ENCODE data around the gene WASHC4. TPM values are rescaled to one million over a fixed set of nuclear protein-coding genes. Genes with fewer than 3 reads are reported as not detected.

WASHC4 gene
- total and polyA plus RNA-seq, 9 donors: 23.5 to 43.5 (median 29.1) TPM

DNA sequence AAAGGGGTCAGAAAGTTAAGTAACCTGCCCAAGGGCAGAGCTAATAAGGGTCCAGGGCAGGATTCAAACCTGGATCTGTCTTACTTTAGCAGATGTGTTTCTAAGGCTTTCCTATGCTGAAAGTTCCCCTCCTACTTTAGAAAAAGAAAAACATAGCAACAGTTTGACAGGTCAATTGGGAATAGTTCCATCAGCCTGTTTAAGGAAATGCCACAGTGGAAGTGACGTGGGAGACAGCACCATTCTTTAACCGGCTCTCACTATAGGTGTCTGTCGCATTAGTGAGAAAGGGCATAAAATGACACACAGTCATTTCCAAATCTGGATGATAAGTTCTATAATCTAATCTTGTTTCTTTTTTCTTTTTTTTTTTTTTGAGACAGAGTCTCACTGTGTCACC, 30.6 kb upstream of the WASHC4 start:
- no CpG with 5 or more reads among the region's 3 CpGs for WGBS (ENCODE audit: insufficient coverage)

DNA sequence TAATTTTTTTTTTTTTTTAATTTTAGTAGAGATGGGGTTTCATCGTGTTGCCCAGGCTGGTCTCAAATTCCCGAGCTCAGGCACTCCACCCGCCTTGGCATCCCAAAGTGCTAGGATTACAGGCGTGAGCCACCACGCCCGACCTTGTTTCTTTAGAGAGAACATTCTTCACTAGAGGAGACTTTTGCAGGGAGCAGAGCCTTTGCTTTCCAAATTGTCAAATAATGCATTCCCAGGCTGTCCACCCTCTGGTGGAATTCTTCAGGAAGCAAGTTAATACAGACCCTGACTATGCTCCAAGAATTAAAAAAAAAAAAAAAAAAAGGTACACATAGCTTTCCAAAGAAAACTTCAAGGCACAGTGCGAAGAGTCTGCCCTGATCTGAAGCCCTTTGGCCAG, 30.1 kb upstream of the WASHC4 start:
- Histone ChIP-seq H3K4me1 (ENCODE audit: control insufficient read depth, insufficient read depth, low read length) (no peaks in the 10 kb centered on the region), H3K27me3 (ENCODE audit: control insufficient read depth, insufficient read depth, low read length) (no peaks in the 10 kb centered on the region), H3K4me3 (ENCODE audit: low read length) (no peak overlapping the region), H3K36me3 (ENCODE audit: control insufficient read depth, insufficient read depth, low read length) (no peaks in the 10 kb centered on the region), H3K9me3 (replicated peaks; ENCODE audit: control insufficient read depth, low read depth, low read length) (no peaks in the 10 kb centered on the region), H3K27ac (ENCODE audit: low read length) (no peak overlapping the region)
- WGBS (ENCODE audit: insufficient coverage): 88% methylated on average over 3 of the region's 7 CpGs
- peak; percentile 17 for DNase-seq

More for the DNA sequence above, 30.6 kb upstream of the WASHC4 start:
- DNase-seq: no peak
- Histone ChIP-seq H3K4me1 (ENCODE audit: control insufficient read depth, insufficient read depth, low read length) (no peaks in the 10 kb centered on the region), H3K27me3 (ENCODE audit: control insufficient read depth, insufficient read depth, low read length) (no peaks in the 10 kb centered on the region), H3K4me3 (ENCODE audit: low read length) (no peak overlapping the region), H3K36me3 (ENCODE audit: control insufficient read depth, insufficient read depth, low read length) (no peaks in the 10 kb centered on the region), H3K9me3 (replicated peaks; ENCODE audit: control insufficient read depth, low read depth, low read length) (no peaks in the 10 kb centered on the region), H3K27ac (ENCODE audit: low read length) (no peak overlapping the region)

DNA sequence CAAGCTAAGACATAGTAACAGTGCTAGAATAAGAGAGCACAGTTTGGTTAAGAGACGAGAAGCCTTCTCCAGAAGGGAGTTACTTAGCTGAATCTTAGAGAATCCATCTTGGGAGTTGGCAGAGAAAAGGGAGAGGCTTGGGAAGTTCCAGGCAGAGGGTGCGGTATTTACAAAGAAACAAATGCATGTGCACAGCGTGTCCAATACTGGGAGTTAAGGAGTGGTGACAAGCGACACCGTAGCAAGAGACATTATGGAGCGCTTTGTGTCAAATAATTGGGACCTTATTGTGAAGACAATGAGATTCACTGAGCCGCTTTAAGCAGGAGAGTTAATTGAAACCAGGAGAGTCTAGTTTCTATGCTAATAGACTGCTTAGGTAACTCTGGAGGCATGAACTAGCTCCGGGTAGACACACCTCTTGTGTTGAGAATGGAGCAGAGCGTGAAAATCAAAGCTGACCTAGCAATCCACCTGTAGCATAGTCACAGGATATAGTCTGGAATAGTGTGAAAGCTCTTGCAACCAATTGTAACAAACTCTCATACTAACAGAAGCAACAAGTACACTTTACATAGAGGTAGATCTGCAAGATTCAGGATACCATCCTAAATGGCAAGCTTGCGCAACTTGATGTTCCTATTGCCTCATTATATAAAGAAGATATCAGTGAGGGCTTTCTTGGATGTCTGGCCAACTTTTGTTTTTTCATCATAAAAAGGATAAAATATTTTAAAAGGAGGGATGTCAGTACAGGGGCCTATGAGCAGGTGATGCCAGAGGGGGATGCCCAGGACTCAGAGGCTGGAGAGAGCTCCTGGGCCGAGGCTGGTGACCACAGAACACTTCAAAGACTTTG, 28.6 kb upstream of the WASHC4 start:
- H3K27ac ChIP-seq (ENCODE audit: low read length): no peak overlapping the region
- no peaks in the 10 kb centered on the region for H3K9me3 ChIP-seq (replicated peaks; ENCODE audit: control insufficient read depth, low read depth, low read length)
- peaks cover 10% of the 10 kb centered on the region for H3K4me1 ChIP-seq (ENCODE audit: control insufficient read depth, insufficient read depth, low read length)
- DNase-seq: no peak
- WGBS (ENCODE audit: insufficient coverage): 79% methylated on average over 9 of the region's 11 CpGs
- peaks cover 8% of the 10 kb centered on the region for H3K27me3 ChIP-seq (ENCODE audit: control insufficient read depth, insufficient read depth, low read length)
- H3K4me3 ChIP-seq (ENCODE audit: low read length): no peak overlapping the region
- no peaks in the 10 kb centered on the region for H3K36me3 ChIP-seq (ENCODE audit: control insufficient read depth, insufficient read depth, low read length)

DNA sequence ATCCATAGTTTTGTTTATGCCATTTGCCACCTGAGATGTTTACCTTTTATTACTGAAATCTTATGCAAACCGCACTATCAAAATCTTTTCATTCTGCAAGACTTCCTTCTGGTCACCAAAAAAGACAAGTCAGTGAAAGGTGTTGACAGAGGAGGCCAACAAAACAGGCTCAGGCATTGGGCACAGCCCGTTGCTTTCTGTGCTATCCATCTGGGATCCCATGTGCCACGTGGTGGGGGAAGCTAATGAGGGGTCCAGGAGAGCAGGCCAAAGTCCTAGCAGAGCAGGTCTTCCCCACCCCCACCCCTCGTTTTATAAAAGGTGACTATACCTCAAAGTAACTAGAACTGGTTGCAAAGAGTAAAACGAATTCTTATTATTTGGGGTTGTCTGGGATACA, 24.5 kb upstream of the WASHC4 start:
- peaks cover 13% of the 10 kb centered on the region for H3K4me1 ChIP-seq (ENCODE audit: control insufficient read depth, insufficient read depth, low read length)
- peaks cover 11% of the 10 kb centered on the region for H3K27me3 ChIP-seq (ENCODE audit: control insufficient read depth, insufficient read depth, low read length)
- no peaks in the 10 kb centered on the region for H3K9me3 ChIP-seq (replicated peaks; ENCODE audit: control insufficient read depth, low read depth, low read length)
- 20% methylated on average over 1 of the region's 5 CpGs for WGBS (ENCODE audit: insufficient coverage)
- DNase-seq: peak; percentile 10
- H3K4me3 ChIP-seq (ENCODE audit: low read length): peak overlapping the region; percentile 41
- peak overlapping the region; percentile 37 for H3K27ac ChIP-seq (ENCODE audit: low read length)
- no peaks in the 10 kb centered on the region for H3K36me3 ChIP-seq (ENCODE audit: control insufficient read depth, insufficient read depth, low read length)

DNA sequence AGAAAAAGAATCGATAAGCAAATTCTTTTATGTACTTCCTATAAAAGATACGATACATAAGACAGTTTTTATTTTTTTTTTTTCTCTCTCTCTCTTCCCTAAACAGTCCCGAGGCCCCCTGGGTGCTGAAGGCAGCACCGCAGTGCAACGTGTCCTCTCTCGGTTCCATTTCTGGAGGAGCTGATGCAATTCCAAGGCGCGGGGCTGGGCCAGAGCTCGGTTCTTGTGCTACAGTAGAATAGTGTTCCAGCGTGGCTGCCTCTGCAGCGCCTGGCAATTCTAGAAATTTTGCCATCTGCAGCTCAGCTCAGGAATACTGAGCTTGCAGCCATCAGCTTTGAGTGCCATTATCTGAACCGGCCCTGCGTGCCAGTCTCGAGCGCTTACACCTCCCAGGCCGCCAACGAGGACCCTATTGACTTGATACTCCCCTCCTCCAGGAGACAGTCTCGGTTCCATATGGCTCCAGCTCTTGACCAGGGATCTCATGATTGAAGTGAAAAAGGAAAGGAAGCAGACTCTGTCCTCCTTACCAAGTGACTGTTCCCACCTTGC, 23.9 kb upstream of the WASHC4 start:
- WGBS (ENCODE audit: insufficient coverage): 1% methylated on average over 11 of the region's 18 CpGs
- H3K36me3 ChIP-seq (ENCODE audit: control insufficient read depth, insufficient read depth, low read length): no peaks in the 10 kb centered on the region

DNA sequence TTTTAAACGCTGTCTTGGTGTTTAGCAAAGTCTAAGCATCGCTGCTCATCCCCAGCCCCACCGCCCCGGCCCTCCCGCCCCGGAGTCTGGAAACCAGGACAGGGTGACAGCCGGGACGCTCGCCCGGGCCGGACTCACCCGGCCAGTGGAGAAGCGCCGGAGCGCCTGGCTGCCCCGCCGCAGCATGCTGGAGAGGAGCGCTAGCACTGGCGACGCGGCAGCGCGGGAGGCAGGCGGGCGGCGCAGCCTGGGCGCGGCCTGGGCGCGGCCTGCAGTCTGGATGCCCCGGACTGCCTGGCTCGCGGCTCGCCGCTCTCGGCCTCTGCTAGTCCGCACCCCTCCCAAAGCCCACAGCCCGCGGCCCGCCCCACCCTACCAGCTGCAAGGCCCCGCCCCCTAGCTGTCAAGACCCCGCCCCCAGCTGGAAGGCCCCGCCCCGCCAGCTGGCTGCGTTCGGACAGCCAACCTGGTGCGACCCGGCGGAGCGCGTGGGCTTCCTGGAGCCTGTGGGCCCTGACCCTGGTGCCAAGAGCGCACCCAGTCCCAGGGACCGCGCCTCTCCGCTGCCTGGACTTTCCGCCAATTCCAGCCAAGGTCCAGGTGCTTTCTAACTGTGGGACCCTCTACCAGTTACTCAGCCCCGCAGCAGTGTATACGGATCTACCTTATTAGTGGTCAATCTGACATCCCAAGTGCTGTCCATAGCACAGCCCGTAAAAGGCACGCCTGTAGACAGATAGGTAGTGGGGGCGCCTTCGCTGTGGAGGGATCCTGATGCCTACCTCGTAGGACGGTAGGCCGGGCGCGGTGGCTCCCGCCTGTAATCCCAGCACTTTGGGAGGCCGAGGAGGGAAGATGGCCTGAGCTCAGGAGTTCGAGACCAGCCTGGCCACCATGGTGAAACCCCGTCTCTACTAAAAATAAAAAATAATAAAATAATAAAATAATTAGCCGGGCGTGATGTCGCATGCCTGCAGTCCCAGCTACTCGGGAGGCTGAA, 23.0 kb upstream of the WASHC4 start, which contains the start of gene ALDH1L2:
TSS of gene ALDH1L2 (minus strand) at position 208 of the 1,000 bp plus-strand sequence. CDS start at position 186, 22 bp downstream.
- Histone ChIP-seq H3K27ac (ENCODE audit: low read length) (peak within 1 kb of the TSS; percentile 54), H3K36me3 (ENCODE audit: control insufficient read depth, insufficient read depth, low read length) (no peaks in the 10 kb centered on the region), H3K27me3 (ENCODE audit: control insufficient read depth, insufficient read depth, low read length) (peaks cover 11% of the 10 kb centered on the region), H3K9me3 (replicated peaks; ENCODE audit: control insufficient read depth, low read depth, low read length) (no peaks in the 10 kb centered on the region), H3K4me3 (ENCODE audit: low read length) (peak within 1 kb of the TSS; percentile 41), H3K4me1 (ENCODE audit: control insufficient read depth, insufficient read depth, low read length) (peaks cover 13% of the 10 kb centered on the region)
- 18% methylated on average over 66 of the region's 75 CpGs for WGBS (ENCODE audit: insufficient coverage)
- DNase-seq: peak; percentile 83

More for the DNA sequence above, 23.9 kb upstream of the WASHC4 start:
- Histone ChIP-seq H3K27ac (ENCODE audit: low read length) (peak overlapping the region; percentile 54), H3K9me3 (replicated peaks; ENCODE audit: control insufficient read depth, low read depth, low read length) (no peaks in the 10 kb centered on the region), H3K4me1 (ENCODE audit: control insufficient read depth, insufficient read depth, low read length) (peaks cover 13% of the 10 kb centered on the region), H3K4me3 (ENCODE audit: low read length) (peak overlapping the region; percentile 41), H3K27me3 (ENCODE audit: control insufficient read depth, insufficient read depth, low read length) (peaks cover 11% of the 10 kb centered on the region)
- DNase-seq: peak; percentile 77

DNA sequence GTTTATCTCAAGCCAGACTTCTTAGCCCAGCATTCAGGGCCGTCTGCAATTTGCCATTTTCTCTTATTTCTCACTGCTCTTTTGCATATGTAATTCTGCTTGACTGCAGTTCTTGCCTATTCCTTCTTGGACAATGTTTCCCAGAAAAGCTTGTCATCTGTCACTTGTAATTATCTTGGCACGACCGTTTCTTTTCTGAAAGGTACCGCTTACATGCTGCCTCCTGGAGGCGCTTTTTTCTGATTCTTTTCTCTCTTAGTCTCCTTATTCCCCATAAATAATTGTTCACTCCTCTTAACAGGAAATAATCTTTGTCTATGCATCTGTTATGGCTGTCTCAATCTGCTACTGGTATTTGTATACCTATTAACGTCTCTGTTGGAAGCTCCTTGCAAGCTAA, 22.0 kb upstream of the WASHC4 start:
- H3K27ac ChIP-seq (ENCODE audit: low read length): no peak overlapping the region
- peaks cover 13% of the 10 kb centered on the region for H3K4me1 ChIP-seq (ENCODE audit: control insufficient read depth, insufficient read depth, low read length)
- peaks cover 11% of the 10 kb centered on the region for H3K27me3 ChIP-seq (ENCODE audit: control insufficient read depth, insufficient read depth, low read length)
- 83% methylated on average over 5 of the region's 6 CpGs for WGBS (ENCODE audit: insufficient coverage)
- no peak for DNase-seq
- no peak overlapping the region for H3K4me3 ChIP-seq (ENCODE audit: low read length)
- H3K9me3 ChIP-seq (replicated peaks; ENCODE audit: control insufficient read depth, low read depth, low read length): no peaks in the 10 kb centered on the region
- H3K36me3 ChIP-seq (ENCODE audit: control insufficient read depth, insufficient read depth, low read length): no peaks in the 10 kb centered on the region

DNA sequence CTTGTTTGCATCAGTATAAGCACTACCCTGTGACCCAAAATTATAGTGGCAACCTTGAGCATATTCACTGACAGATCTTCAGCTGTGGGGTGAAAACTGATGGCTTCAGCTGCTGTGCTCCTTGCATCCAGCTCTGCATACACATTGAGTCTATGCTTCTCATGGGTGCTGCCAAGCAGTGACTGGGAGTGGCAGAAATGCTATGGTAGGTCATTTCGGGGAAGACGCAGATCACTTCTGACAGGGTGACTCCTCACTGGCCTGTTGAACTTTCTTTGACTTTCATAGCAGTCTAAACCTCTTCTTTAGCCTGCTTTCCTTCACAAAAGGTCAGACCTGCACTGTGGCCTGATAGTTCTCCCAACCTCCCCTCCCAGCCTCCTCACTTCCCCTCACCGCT, 17.7 kb upstream of the WASHC4 start:
- Histone ChIP-seq H3K4me1 (ENCODE audit: control insufficient read depth, insufficient read depth, low read length) (no peaks in the 10 kb centered on the region), H3K4me3 (ENCODE audit: low read length) (no peak overlapping the region), H3K9me3 (replicated peaks; ENCODE audit: control insufficient read depth, low read depth, low read length) (peaks cover under 1% of the 10 kb centered on the region), H3K36me3 (ENCODE audit: control insufficient read depth, insufficient read depth, low read length) (no peaks in the 10 kb centered on the region), H3K27ac (ENCODE audit: low read length) (no peak overlapping the region), H3K27me3 (ENCODE audit: control insufficient read depth, insufficient read depth, low read length) (peaks cover 5% of the 10 kb centered on the region)
- no peak for DNase-seq
- 94% methylated on average over 2 of the region's 3 CpGs for WGBS (ENCODE audit: insufficient coverage)

DNA sequence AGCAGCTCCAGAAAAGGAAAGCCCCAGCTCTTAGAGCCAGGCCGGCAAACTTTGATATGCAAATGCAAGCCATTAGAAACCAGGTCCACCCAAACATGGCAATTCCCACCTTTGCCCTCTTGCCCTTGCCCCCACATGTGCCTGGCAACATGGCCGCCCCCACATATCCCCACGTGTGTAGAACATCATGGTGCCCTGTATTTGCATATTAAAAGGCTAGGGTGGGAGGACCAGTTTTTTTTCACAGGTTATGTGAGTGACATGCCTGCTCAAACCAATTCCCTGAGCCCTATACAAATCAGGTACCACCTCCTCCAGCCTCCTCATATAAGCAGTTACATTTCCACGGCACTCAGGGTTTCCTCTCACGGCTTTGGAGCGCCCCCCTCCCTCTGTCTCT, 17.2 kb upstream of the WASHC4 start:
- Histone ChIP-seq H3K27ac (ENCODE audit: low read length) (no peak overlapping the region), H3K27me3 (ENCODE audit: control insufficient read depth, insufficient read depth, low read length) (peaks cover 5% of the 10 kb centered on the region), H3K4me1 (ENCODE audit: control insufficient read depth, insufficient read depth, low read length) (no peaks in the 10 kb centered on the region), H3K9me3 (replicated peaks; ENCODE audit: control insufficient read depth, low read depth, low read length) (peaks cover 3% of the 10 kb centered on the region), H3K4me3 (ENCODE audit: low read length) (no peak overlapping the region), H3K36me3 (ENCODE audit: control insufficient read depth, insufficient read depth, low read length) (no peaks in the 10 kb centered on the region)
- no peak for DNase-seq
- 20% methylated on average over 1 of the region's 6 CpGs for WGBS (ENCODE audit: insufficient coverage)
